Stimulated activated naive CD8-positive, alpha-beta T cell treated with anti-CD3 and anti-CD28 coated beads, Interleukin-15, amount 100 ng/mL, for 72 hours (primary cell): ENCODE data around the gene ACSS3.

Source experiments
- ATAC-seq: fragments of 150-1000 bp; cut with Tn5 transposase; 2 replicates; pipeline ENCODE4 v1.10.0; 2021; ENCODE audit warnings: mild to moderate bottlenecking, moderate library complexity
- DNase-seq, 2 donors: peaks; one replicate each; pipeline ENCODE4 v3.0.0; 2021 to 2022
- H3K27ac Mint-ChIP-seq, 2 donors: one replicate each; pipeline ENCODE4 v1.8.0; 2022; ENCODE audit warnings: mild to moderate bottlenecking in 2 of 2, mixed read lengths in 2 of 2, moderate library complexity in 2 of 2
- H3K27me3 Mint-ChIP-seq: one replicate; pipeline ENCODE4 v1.8.0; 2022; ENCODE audit warnings: mixed read lengths
- H3K4me1 Mint-ChIP-seq: one replicate; pipeline ENCODE4 v1.8.0; 2022; ENCODE audit warnings: mild to moderate bottlenecking, mixed read lengths
- H3K4me3 Mint-ChIP-seq, 2 donors: one replicate each; pipeline ENCODE4 v1.8.0; 2022; ENCODE audit warnings: mild to moderate bottlenecking in 2 of 2, mixed read lengths in 2 of 2, moderate library complexity in 1 of 2
- H3K9me3 Mint-ChIP-seq, 2 donors: one replicate each; pipeline ENCODE4 v1.8.0; 2022; ENCODE audit warnings: mixed read lengths in 2 of 2

ACSS3 gene

DNA sequence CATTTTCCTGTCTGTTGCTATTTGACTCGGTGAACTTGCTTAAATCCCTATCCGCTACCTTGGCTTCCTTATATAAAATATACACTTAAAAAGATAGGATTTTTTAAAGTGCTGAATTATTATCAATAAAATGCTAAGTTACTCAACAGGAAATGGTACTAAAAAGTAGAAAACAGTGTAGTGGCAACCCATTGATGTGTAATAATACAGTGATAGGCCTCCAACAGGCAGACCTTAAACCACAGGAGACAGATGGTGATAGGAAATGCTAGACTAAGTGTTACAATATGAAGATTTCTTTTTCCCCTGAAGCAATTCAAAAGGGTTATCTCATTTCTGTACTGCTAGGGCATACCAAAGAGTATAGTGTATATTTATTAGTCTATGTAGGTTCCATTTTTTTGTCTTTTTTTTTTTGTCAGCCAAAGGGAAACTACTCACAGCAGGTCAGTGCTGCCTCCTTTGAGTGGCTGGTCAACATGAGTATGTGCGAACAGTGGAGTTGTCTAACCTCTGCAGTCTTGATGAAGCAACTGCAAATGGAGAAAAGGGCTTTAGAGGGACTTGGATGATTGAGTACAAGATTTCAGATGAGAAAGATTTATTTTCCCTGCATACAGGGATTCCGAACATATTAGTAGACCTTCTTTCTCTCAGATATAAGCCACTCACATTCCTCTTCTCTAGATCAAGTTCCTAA lies 183.8 kb downstream of the ACSS3 start:
- no peak for ATAC-seq
- Mint-ChIP-seq H3K27ac (no peak overlapping the region), H3K4me1 (no peaks in the 10 kb centered on the region), H3K9me3 (no peaks in the 10 kb centered on the region), H3K27me3 (no peaks in the 10 kb centered on the region), H3K4me3 (no peak overlapping the region)
- no peak for DNase-seq

DNA sequence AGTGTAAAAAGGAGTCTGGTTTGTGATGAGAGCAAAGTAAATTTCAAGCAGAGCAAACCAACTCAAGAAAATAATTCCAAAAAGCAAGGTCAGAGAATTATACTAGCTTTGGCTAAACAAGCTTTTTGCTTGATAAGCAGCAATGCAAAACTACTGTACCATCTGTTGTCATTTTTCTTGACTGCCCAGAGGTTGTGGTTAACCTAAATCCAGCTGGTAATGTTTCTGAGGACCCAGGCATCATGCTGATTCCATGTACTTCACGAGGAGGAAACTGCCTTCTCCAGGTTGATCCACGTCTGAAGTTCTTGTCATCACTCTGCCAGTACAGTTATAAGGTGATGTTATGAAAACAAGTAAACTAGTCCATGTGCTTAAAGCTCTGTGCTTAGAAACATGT lies 185.2 kb downstream of the ACSS3 start:
- no peak overlapping the region for H3K4me3 Mint-ChIP-seq
- no peaks in the 10 kb centered on the region for H3K9me3 Mint-ChIP-seq
- ATAC-seq (no peak), DNase-seq (no peak)
- H3K27ac Mint-ChIP-seq: no peak overlapping the region
- H3K4me1 Mint-ChIP-seq: no peaks in the 10 kb centered on the region
- no peaks in the 10 kb centered on the region for H3K27me3 Mint-ChIP-seq

DNA sequence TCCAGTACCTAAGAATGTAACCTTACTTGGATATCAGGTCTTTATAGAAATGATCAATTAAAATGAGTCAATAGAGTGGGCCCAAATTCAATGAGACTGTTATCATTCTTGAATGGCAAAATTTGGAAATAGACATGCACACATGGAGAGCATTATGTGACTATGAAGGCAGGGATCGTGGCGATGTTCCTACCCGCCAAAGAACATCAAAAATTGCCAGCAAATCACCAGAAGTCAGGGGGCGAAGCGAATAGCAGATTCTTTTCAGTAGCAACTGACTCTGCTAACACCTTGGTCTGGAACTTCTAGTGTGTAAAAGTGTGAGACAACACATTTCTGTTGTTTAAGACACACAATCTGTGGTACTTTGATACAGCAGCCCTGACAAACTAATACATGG lies 192.5 kb downstream of the ACSS3 start:
- Mint-ChIP-seq H3K9me3 (peaks cover 0 to 11% of the 10 kb centered on the region in 2 donors), H3K4me1 (no peaks in the 10 kb centered on the region), H3K27ac (no peak overlapping the region), H3K4me3 (no peak overlapping the region), H3K27me3 (no peaks in the 10 kb centered on the region)
- no peak for ATAC-seq
- no peak for DNase-seq

DNA sequence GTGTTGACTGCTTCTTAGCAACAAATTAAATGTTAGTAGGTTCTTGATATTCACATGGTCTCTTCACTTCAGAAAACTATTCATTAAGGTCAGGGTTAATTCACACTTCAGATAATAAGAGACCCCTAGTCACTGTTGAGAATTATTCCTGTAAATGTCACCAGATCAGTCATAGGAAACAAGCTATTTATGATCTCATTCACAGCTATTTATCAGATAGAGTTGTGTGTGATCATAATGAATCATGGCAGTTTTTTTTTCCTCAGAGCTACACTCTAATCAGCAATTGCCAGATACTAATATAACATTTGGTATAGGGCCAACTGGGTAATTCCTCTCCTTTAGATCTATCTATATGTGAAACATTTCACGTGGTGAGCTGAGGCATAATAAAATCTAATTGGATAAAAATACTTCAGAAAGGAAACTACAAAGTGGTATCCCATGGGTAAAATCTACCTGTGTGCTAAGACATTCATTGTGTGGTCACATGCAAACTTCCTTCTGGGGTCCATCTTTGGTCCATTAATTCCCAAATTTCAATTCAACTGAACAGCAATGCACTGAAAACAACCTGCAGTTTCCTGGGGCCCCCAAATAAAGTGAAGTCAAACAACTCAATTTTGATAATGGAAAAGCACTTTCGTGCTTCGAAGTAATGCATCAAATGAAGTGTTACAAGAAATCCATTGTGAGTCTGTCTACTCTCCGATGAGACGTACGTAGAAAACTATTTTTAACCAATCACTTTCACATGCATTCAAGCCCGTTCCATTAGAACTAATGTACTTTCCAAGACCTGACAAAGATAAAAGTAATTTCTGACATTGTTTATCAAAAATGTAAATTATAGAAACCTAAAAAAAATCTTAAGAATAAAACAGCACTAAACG lies 197.0 kb downstream of the ACSS3 start:
- ATAC-seq (no peak), DNase-seq (no peak)
- peaks cover 0 to 11% of the 10 kb centered on the region in 2 donors for H3K9me3 Mint-ChIP-seq
- no peak overlapping the region for H3K27ac Mint-ChIP-seq
- no peak overlapping the region for H3K4me3 Mint-ChIP-seq
- H3K4me1 Mint-ChIP-seq: no peaks in the 10 kb centered on the region
- H3K27me3 Mint-ChIP-seq: no peaks in the 10 kb centered on the region

DNA sequence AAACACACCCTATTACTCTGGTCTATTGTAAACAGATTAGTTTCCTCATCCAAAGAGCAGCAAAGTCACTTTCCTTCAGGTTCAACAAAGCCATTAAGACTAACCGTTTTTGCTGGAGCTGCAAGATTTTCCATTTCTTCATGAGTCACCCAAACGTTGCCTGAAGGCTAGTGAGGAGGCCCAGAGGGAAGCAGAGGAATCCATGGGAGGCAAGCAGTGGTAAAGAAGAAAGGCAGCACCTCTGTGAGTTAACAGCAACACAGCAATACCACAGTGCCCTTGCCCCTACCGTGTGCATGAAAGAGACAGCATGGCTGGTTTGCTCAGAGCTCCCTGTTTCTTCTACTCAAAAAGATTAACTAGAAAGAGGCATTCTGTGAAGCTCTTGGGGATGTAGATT lies 206.3 kb downstream of the ACSS3 start:
- H3K9me3 Mint-ChIP-seq: no peaks in the 10 kb centered on the region
- no peak overlapping the region for H3K27ac Mint-ChIP-seq
- no peaks in the 10 kb centered on the region for H3K27me3 Mint-ChIP-seq
- H3K4me3 Mint-ChIP-seq: no peak overlapping the region
- no peak for ATAC-seq
- DNase-seq: no peak
- H3K4me1 Mint-ChIP-seq: no peaks in the 10 kb centered on the region

DNA sequence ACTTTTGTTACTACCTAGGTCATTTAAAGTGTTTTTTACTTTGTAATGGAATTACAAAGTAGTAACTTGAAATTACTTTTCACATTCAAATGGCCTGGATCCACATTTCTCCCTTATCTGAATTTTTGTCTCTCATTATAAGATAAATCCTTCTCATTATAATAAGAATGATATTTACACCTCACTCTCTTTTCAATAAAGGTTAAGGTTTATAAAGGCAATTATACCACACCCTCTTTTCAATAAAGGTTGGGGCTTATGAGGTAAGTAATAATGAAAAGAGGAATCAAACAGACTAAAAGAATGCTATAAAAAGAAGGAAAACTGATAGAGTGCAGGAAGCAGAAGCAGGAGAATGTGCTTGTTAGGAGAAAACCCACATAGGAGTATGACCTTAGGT lies 210.8 kb downstream of the ACSS3 start:
- ATAC-seq: no peak
- H3K27me3 Mint-ChIP-seq: no peaks in the 10 kb centered on the region
- H3K4me1 Mint-ChIP-seq: no peaks in the 10 kb centered on the region
- no peak overlapping the region for H3K4me3 Mint-ChIP-seq
- DNase-seq: no peak
- H3K27ac Mint-ChIP-seq: no peak overlapping the region
- H3K9me3 Mint-ChIP-seq: no peaks in the 10 kb centered on the region

DNA sequence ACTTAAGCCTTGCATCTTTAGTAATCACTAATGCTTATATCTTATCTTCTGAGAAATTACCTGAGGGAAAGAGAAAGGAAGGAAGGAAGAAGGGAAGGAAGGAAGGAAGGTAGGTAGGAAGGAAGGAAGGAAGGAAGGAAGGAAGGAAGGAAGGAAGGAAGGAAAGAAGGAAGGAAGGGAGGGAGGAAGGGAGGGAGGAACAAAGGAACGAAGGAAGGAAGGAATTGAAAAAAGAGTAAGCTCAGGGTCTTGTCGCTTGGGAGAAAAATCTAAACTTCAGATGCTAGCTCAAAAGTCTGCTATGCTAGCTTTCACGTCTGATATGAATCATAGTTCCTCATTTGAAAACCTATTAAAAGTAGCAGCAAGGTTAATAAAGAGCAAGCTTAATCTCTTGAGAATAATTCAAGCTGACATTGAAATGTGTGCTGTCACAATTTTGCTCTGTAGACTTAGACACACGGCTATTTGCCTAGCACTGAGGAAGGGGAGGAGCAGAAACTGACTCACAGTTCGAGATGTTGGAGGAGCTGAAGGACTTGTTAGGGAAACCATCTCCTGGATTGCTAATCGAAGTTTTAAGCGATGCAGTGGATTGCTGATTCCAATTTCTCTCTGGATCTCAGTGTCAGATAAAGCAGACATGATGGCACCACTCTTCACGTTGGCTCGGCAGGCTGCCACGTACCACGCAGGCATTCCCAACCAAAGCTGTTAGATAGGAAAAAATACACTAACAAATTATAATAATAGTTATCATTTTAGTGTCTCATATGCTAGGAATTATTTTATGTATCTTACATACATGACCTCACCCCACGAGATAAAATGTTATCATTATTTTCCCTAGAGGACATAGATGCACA lies 216.7 kb downstream of the ACSS3 start:
- Mint-ChIP-seq H3K27ac (no peak overlapping the region), H3K4me1 (no peaks in the 10 kb centered on the region), H3K27me3 (no peaks in the 10 kb centered on the region), H3K4me3 (no peak overlapping the region), H3K9me3 (no peaks in the 10 kb centered on the region)
- no peak for ATAC-seq
- no peak for DNase-seq

DNA sequence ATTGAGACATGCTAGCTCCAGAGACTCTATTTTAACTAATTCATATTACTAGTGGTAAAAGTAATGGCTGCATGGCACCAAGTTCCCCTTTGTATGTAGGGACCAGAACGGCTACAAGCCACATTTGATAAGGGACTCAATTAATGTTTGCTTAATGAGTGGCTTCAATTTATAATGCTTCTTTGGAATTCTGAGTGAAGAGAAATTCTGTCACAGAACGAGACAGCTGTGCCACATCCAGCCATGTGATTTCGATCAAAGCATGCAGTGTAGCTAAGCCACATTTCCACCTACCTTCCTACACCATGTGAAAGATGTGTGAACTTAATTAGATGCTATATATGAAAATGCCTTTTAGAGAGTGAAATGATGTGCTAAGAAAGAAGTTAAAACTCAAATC lies 217.4 kb downstream of the ACSS3 start:
- Mint-ChIP-seq H3K27ac (no peak overlapping the region), H3K4me3 (no peak overlapping the region), H3K9me3 (no peaks in the 10 kb centered on the region), H3K4me1 (no peaks in the 10 kb centered on the region), H3K27me3 (no peaks in the 10 kb centered on the region)
- no peak for ATAC-seq
- DNase-seq: no peak

DNA sequence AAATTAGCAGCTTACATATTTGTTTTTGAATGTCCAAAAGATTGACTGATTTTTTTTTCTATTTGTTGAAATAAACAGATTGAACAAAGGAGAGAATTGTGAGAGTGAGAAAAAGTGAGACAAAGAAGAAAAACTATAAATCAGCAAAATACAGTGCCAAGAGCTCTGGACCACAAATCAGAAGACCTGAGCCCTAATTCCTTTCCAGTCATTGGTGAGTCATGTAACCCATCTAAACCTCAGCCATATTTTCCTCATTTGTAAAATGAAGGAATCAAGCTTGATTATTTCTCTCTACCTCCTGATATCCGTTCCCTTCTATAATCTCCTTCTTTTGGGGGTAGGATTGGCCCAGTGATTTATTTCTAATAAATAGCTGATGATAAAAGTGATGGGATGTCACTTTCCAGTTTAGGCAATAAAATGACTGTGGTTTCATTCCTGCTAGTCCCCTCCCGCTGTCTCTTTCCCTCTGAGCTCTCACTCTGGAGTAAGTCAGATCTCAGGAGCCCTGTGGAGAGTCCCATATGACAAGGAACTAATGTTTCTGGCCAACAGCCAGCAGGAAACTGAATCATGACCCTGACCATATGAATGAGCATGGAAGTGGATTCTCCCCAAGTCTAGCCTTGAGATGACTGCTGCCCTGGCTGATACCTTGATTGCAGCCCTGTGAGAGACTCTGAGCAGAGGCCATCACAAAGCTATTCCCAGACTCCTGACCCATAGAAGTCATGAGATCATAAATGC lies 218.9 kb downstream of the ACSS3 start:
- no peak overlapping the region for H3K4me3 Mint-ChIP-seq
- ATAC-seq (no peak), DNase-seq (no peak)
- no peak overlapping the region for H3K27ac Mint-ChIP-seq
- H3K27me3 Mint-ChIP-seq: no peaks in the 10 kb centered on the region
- H3K9me3 Mint-ChIP-seq: no peaks in the 10 kb centered on the region
- H3K4me1 Mint-ChIP-seq: no peaks in the 10 kb centered on the region

DNA sequence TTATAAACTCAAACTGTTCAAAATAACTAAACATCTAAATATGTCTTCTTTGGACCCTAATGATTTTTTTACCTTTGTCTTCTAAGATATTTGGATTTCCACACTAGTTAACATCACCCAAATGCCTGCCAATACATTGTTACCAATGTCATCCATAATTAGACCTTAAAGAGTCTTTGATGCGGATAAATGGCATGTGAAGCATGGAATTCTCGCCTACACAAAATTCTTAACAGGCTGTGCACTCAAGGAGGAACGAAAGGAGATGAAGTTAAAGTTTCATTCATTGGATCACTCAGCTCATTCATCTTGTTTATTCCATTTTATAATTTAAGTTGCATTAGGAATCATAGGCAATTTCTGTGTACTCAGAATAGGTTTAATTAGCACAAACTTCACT lies 219.7 kb downstream of the ACSS3 start:
- H3K27me3 Mint-ChIP-seq: no peaks in the 10 kb centered on the region
- no peaks in the 10 kb centered on the region for H3K4me1 Mint-ChIP-seq

DNA sequence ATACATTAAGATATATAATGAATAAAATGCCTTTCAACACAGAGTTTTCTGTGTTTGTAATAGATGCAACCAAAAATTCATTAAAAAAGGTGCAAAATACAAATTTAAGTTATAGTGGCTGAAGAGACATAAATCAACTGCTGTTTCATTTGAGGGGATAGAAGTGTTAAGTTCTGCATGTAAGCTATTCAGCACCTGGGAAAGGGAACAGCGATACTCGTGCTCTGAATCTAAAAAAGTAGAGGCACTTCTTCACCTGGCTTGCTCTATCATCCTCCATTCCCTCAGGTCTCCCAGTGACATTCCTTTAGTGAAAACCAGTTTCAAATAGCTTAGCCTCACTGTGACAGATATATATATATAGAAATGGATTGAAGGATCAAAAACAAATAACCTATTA lies 222.6 kb downstream of the ACSS3 start:
- no peaks in the 10 kb centered on the region for H3K9me3 Mint-ChIP-seq
- no peak overlapping the region for H3K27ac Mint-ChIP-seq
- no peak for ATAC-seq
- no peaks in the 10 kb centered on the region for H3K27me3 Mint-ChIP-seq
- H3K4me1 Mint-ChIP-seq: no peaks in the 10 kb centered on the region
- DNase-seq: no peak
- no peak overlapping the region for H3K4me3 Mint-ChIP-seq

More for the DNA sequence above, 219.7 kb downstream of the ACSS3 start:
- ATAC-seq: no peak
- H3K4me3 Mint-ChIP-seq: no peak overlapping the region
- no peaks in the 10 kb centered on the region for H3K9me3 Mint-ChIP-seq
- no peak for DNase-seq
- no peak overlapping the region for H3K27ac Mint-ChIP-seq

DNA sequence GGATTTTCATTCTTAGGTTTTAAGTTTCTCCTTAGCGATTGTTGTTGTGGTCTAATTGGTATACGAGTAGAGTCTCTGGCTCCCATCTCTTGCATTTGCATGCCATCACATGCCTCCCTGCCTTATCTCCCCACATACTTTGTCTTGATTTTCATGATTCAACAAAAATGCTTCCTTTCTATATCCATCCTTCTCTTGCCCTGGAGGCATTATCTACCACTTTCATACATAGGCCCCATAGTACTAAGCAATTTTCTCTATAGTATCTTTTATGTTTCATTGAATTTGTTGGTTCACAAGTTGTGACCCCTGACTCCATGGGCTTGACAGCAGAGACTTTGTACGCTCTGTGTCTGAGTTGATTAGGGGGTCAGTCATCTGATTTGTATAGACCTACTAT lies 226.1 kb downstream of the ACSS3 start:
- ATAC-seq (no peak), DNase-seq (no peak)
- H3K27ac Mint-ChIP-seq: no peak overlapping the region
- H3K9me3 Mint-ChIP-seq: peaks cover 0 to 5% of the 10 kb centered on the region in 2 donors
- no peak overlapping the region for H3K4me3 Mint-ChIP-seq
- no peaks in the 10 kb centered on the region for H3K4me1 Mint-ChIP-seq
- no peaks in the 10 kb centered on the region for H3K27me3 Mint-ChIP-seq
